CD4-positive, alpha-beta memory T cell (primary cell): ENCODE results near the gene AK5. TPM values are rescaled to one million over a fixed set of nuclear protein-coding genes. Genes with fewer than 3 reads are reported as not detected.
A peak's percentile ranks its signal among the peaks of the same experiment; 100 is the strongest.

Source experiments
- CTCF ChIA-PET: fragments of 350-600 bp; sonication (Branson Sonifier 250); formaldehyde crosslinking; loops from one replicate; lab custom pipeline; 2021; ENCODE audit warnings: inconsistent platforms; ENCODE audit not compliant: partially characterized antibody; lab: Charles Lee
- POLR2A ChIA-PET: fragments of 350-600 bp; sonication (Branson Sonifier 250); formaldehyde crosslinking; loops from one replicate; lab custom pipeline; 2021; ENCODE audit not compliant: partially characterized antibody; lab: Charles Lee
- DNase-seq, 5 donors: peaks; one replicate each; pipeline versions ENCODE4 v3.0.0 to v3.0.0-alpha.2; 2020 to 2022; ENCODE audit warnings: mixed read lengths in 1 of 5
- H3K27ac ChIP-seq: one replicate; pipeline ENCODE4 v1.7.0; 2013; ENCODE audit warnings: low read depth, low read length
- H3K27me3 ChIP-seq: 2 replicates; pipeline ENCODE4 v1.7.0; 2013; ENCODE audit warnings: mild to moderate bottlenecking, low read length, moderate library complexity; ENCODE audit not compliant: insufficient read depth
- H3K36me3 ChIP-seq: 2 replicates; pipeline ENCODE4 v1.7.0; 2013; ENCODE audit warnings: mild to moderate bottlenecking, low read length, moderate library complexity; ENCODE audit not compliant: insufficient read depth
- H3K4me1 ChIP-seq: 2 replicates; pipeline ENCODE4 v1.7.0; 2013; ENCODE audit warnings: mild to moderate bottlenecking, low read length, moderate library complexity; ENCODE audit not compliant: insufficient read depth
- H3K4me3 ChIP-seq, 2 donors: one replicate each; pipeline ENCODE4 v1.7.0; 2013; ENCODE audit warnings: low read length in 2 of 2, mild to moderate bottlenecking in 1 of 2
- H3K9me3 ChIP-seq, 2 donors: one replicate each; pipeline ENCODE4 v1.7.0; 2013; ENCODE audit warnings: low read length in 2 of 2, control low read depth in 1 of 2; ENCODE audit not compliant: control insufficient read depth in 1 of 2
- H3K27ac Mint-ChIP-seq, 7 donors: one replicate each; pipeline ENCODE4 v1.8.0; 2020 to 2021; ENCODE audit warnings: mixed read lengths in 7 of 7, mild to moderate bottlenecking in 6 of 7, inconsistent platforms in 3 of 7, moderate library complexity in 3 of 7
- H3K27me3 Mint-ChIP-seq, 2 donors: one replicate each; pipeline ENCODE4 v1.8.0; 2020 to 2021; ENCODE audit warnings: mixed read lengths in 2 of 2
- H3K36me3 Mint-ChIP-seq, 2 donors: one replicate each; pipeline ENCODE4 v1.8.0; 2020 to 2021; ENCODE audit warnings: mixed read lengths in 2 of 2, inconsistent platforms in 1 of 2, mild to moderate bottlenecking in 1 of 2
- H3K4me1 Mint-ChIP-seq, 4 donors: one replicate each; pipeline ENCODE4 v1.8.0; 2020 to 2021; ENCODE audit warnings: mixed read lengths in 4 of 4, mild to moderate bottlenecking in 1 of 4
- H3K4me3 Mint-ChIP-seq, 8 donors: one replicate each; pipeline ENCODE4 v1.8.0; 2020 to 2021; ENCODE audit warnings: mixed read lengths in 8 of 8, mild to moderate bottlenecking in 7 of 8, moderate library complexity in 6 of 8, inconsistent platforms in 3 of 8
- H3K9me3 Mint-ChIP-seq, 8 donors: one replicate each; pipeline ENCODE4 v1.8.0; 2020 to 2021; ENCODE audit warnings: mixed read lengths in 8 of 8, mild to moderate bottlenecking in 5 of 8, inconsistent platforms in 3 of 8, moderate library complexity in 1 of 8
- intact Hi-C: fragments of 100-400 bp; cut with micrococcal nuclease; formaldehyde crosslinking; loops from one replicate; pipeline ENCODE4 v1.15.1; 2023
- polyA plus RNA-seq, 2 donors: library from polyadenylated mRNA; unstranded; fragments of 300-500 nt; fragmentation: Illumina TruSeq; gene quantifications; one replicate each; pipeline ENCODE4 v1.2.3, GENCODE V29; 2021
- total RNA-seq, 2 experiments: library from RNA; stranded (reverse); gene quantifications; one replicate each; pipeline ENCODE4 v1.2.3, GENCODE V29; 2021

Gene AK5
- total and polyA plus RNA-seq, 4 experiments from 2014 or later, result 17.0 to 25.5 (median 19.3) TPM

- ChIA-PET POLR2A (interaction anchor here (1.8 to 2.1 kb wide), 2 partner anchors 26 to 149 kb away, joined by 5 to 10 read pairs; no protein-coding TSS in a partner anchor), CTCF (no interaction called here)
- peak overlapping the region in 1 of 2 donors; percentile 54 for H3K4me3 ChIP-seq
- H3K9me3 ChIP-seq, result no peaks in the 10 kb centered on the region
- no peaks in the 10 kb centered on the region for H3K27me3 ChIP-seq
- Mint-ChIP-seq H3K27ac (peak overlapping the region in 2 of 7 donors; percentile 21 to 72), H3K27me3 (peaks cover 9% of the 10 kb centered on the region in 2 donors), H3K9me3 (no peaks in the 10 kb centered on the region), H3K4me1 (peaks cover 21 to 34% (median 27%) of the 10 kb centered on the region in 4 donors), H3K4me3 (peak overlapping the region; percentile 78 to 91 (median 84)), H3K36me3 (no peaks in the 10 kb centered on the region)
- DNase-seq, result peak in 3 of 5 donors; percentile 8 to 17 (median 8)
- intact Hi-C loops, result loop anchor here (2.0 to 10.0 kb wide), 5 partner anchors 14 to 402 kb away; partner anchors contain the start of genes PIGK and ZZZ3
- no peak overlapping the region for H3K27ac ChIP-seq
- no peaks in the 10 kb centered on the region for H3K36me3 ChIP-seq
- H3K4me1 ChIP-seq, result peaks cover 30% of the 10 kb centered on the region
Observed at GRCh38 chr1:77282866-77283539, 1.2 kb downstream of the AK5 start.

GRCh38 chr1:77283701-77284425 lies 2.0 kb downstream of the AK5 start:
- no peaks in the 10 kb centered on the region for H3K36me3 ChIP-seq
- H3K27me3 ChIP-seq, result no peaks in the 10 kb centered on the region
- CTCF ChIA-PET, result no interaction called here
- peaks cover 30% of the 10 kb centered on the region for H3K4me1 ChIP-seq
- Mint-ChIP-seq H3K4me3 (peak overlapping the region; percentile 18 to 91 (median 48)), H3K27ac (peak overlapping the region in 1 of 7 donors; percentile 21), H3K27me3 (peaks cover 9% of the 10 kb centered on the region in 2 donors), H3K9me3 (no peaks in the 10 kb centered on the region), H3K4me1 (peaks cover 21 to 36% (median 27%) of the 10 kb centered on the region in 4 donors), H3K36me3 (no peaks in the 10 kb centered on the region)
- no peaks in the 10 kb centered on the region for H3K9me3 ChIP-seq
- no peak overlapping the region for H3K4me3 ChIP-seq
- intact Hi-C loops, result loop anchor here (2.0 to 10.0 kb wide), 5 partner anchors 13 to 401 kb away; partner anchors contain the start of genes PIGK and ZZZ3
- DNase-seq, result no peak
- POLR2A ChIA-PET, result no interaction called here
- no peak overlapping the region for H3K27ac ChIP-seq

- H3K9me3 ChIP-seq, result no peaks in the 10 kb centered on the region
- H3K27ac ChIP-seq, result no peak overlapping the region
- H3K4me3 ChIP-seq, result no peak overlapping the region
- CTCF ChIA-PET, result no interaction called here
- no peak for DNase-seq
- H3K36me3 ChIP-seq, result no peaks in the 10 kb centered on the region
- no peak overlapping the region for H3K4me3 Mint-ChIP-seq
- no peak overlapping the region for H3K27ac Mint-ChIP-seq
- H3K4me1 ChIP-seq, result peaks cover 7% of the 10 kb centered on the region
- no peaks in the 10 kb centered on the region for H3K27me3 ChIP-seq
- peaks cover 3 to 13% (median 5%) of the 10 kb centered on the region in 4 donors for H3K4me1 Mint-ChIP-seq
- peaks cover 0 to under 1% of the 10 kb centered on the region in 2 donors for H3K36me3 Mint-ChIP-seq
- H3K27me3 Mint-ChIP-seq, result peaks cover 2 to 7% of the 10 kb centered on the region in 2 donors
- intact Hi-C loops, result loop anchor here (10.0 kb wide), 2 partner anchors 247 to 397 kb away; partner anchors contain the start of gene ZZZ3
- H3K9me3 Mint-ChIP-seq, result no peaks in the 10 kb centered on the region
- POLR2A ChIA-PET, result no interaction called here
Observed at GRCh38 chr1:77287535-77287934, 5.7 kb downstream of the AK5 start.

GRCh38 chr1:77288275-77288674 lies 6.5 kb downstream of the AK5 start:
- H3K9me3 Mint-ChIP-seq, result no peaks in the 10 kb centered on the region
- peaks cover 0 to 6% (median 2%) of the 10 kb centered on the region in 4 donors for H3K4me1 Mint-ChIP-seq
- CTCF ChIA-PET, result no interaction called here
- Histone ChIP-seq H3K36me3 (no peaks in the 10 kb centered on the region), H3K4me3 (no peak overlapping the region), H3K4me1 (peaks cover 2% of the 10 kb centered on the region), H3K27me3 (no peaks in the 10 kb centered on the region), H3K27ac (no peak overlapping the region), H3K9me3 (no peaks in the 10 kb centered on the region)
- peaks cover 0 to 5% of the 10 kb centered on the region in 2 donors for H3K36me3 Mint-ChIP-seq
- DNase-seq, result no peak
- POLR2A ChIA-PET, result no interaction called here
- H3K27ac Mint-ChIP-seq, result no peak overlapping the region
- peaks cover 2 to 7% of the 10 kb centered on the region in 2 donors for H3K27me3 Mint-ChIP-seq
- H3K4me3 Mint-ChIP-seq, result no peak overlapping the region
- intact Hi-C loops, result loop anchor here (10.0 kb wide), 2 partner anchors 247 to 397 kb away; partner anchors contain the start of gene ZZZ3

GRCh38 chr1:77290576-77290975 lies 8.8 kb downstream of the AK5 start:
- Histone ChIP-seq H3K9me3 (no peaks in the 10 kb centered on the region), H3K4me3 (no peak overlapping the region), H3K27me3 (no peaks in the 10 kb centered on the region), H3K4me1 (no peaks in the 10 kb centered on the region), H3K36me3 (no peaks in the 10 kb centered on the region), H3K27ac (no peak overlapping the region)
- ChIA-PET CTCF (interaction anchor here (0.8 to 1.7 kb wide), 2 partner anchors 23 to 178 kb away, joined by 3 to 5 read pairs; no protein-coding TSS in a partner anchor), POLR2A (no interaction called here)
- no peak overlapping the region for H3K4me3 Mint-ChIP-seq
- DNase-seq, result no peak
- H3K27ac Mint-ChIP-seq, result no peak overlapping the region
- H3K4me1 Mint-ChIP-seq, result peaks cover 0 to 3% (median 0%) of the 10 kb centered on the region in 4 donors
- H3K27me3 Mint-ChIP-seq, result no peaks in the 10 kb centered on the region
- intact Hi-C loops, result no loop called here
- peaks cover 0 to 11% of the 10 kb centered on the region in 2 donors for H3K36me3 Mint-ChIP-seq
- no peaks in the 10 kb centered on the region for H3K9me3 Mint-ChIP-seq

- Mint-ChIP-seq H3K4me3 (no peak overlapping the region), H3K27me3 (no peaks in the 10 kb centered on the region), H3K9me3 (no peaks in the 10 kb centered on the region), H3K36me3 (peaks cover 0 to 11% of the 10 kb centered on the region in 2 donors), H3K27ac (peak overlapping the region in 1 of 7 donors; percentile 2), H3K4me1 (peaks cover 0 to 3% (median 0%) of the 10 kb centered on the region in 4 donors)
- CTCF ChIA-PET, result no interaction called here
- no peak overlapping the region for H3K4me3 ChIP-seq
- H3K27me3 ChIP-seq, result no peaks in the 10 kb centered on the region
- H3K9me3 ChIP-seq, result no peaks in the 10 kb centered on the region
- no peaks in the 10 kb centered on the region for H3K4me1 ChIP-seq
- POLR2A ChIA-PET, result no interaction called here
- DNase-seq, result no peak
- no peak overlapping the region for H3K27ac ChIP-seq
- intact Hi-C loops, result no loop called here
- H3K36me3 ChIP-seq, result no peaks in the 10 kb centered on the region
Observed at GRCh38 chr1:77292551-77292950, 10.7 kb downstream of the AK5 start.

GRCh38 chr1:77300566-77300965 lies 18.7 kb downstream of the AK5 start:
- Histone ChIP-seq H3K27me3 (no peaks in the 10 kb centered on the region), H3K4me3 (no peak overlapping the region), H3K9me3 (no peaks in the 10 kb centered on the region), H3K4me1 (peaks cover 8% of the 10 kb centered on the region), H3K36me3 (no peaks in the 10 kb centered on the region), H3K27ac (no peak overlapping the region)
- H3K4me3 Mint-ChIP-seq, result no peak overlapping the region
- H3K9me3 Mint-ChIP-seq, result peaks cover 0 to 2% (median 0%) of the 10 kb centered on the region in 8 donors
- no peak overlapping the region for H3K27ac Mint-ChIP-seq
- ChIA-PET CTCF (interaction anchor here (1.6 kb wide), 1 partner anchor 8 kb away, joined by 3 read pairs; no protein-coding TSS in a partner anchor), POLR2A (no interaction called here)
- H3K36me3 Mint-ChIP-seq, result peaks cover 2 to 11% of the 10 kb centered on the region in 2 donors
- no peak for DNase-seq
- intact Hi-C loops, result no loop called here
- H3K4me1 Mint-ChIP-seq, result peaks cover 4 to 7% (median 5%) of the 10 kb centered on the region in 4 donors
- no peaks in the 10 kb centered on the region for H3K27me3 Mint-ChIP-seq
